GM19463 (cell line): ENCODE data around the gene INAFM2.

Experiments used
- ATAC-seq: cut with Tn5 transposase; IDR thresholded peaks from one replicate; pipeline ENCODE4 v1.9.1; 2021; ENCODE audit warnings: mild to moderate bottlenecking, moderate library complexity; ENCODE audit not compliant: unreplicated experiment

The INAFM2 gene

DNA sequence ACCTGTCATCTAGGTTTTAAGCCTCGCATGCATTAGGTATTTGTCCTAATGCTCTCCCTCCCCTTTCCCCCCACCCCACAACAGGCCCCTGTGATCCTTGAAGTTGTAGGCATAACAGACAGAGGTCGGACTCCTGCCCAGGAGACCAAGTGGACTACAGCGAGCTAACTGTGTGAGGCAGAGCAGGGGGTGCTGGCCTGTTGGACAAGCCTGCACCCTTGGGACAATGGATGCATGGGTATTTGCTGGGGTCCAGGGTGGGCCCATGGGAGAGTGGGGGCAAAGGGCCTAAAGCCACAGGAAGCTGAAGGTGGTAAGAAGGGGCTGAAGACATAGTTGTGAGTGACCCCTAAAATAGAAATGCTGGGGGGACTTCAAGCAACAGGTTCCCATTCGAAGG lies 18.2 kb upstream of the INAFM2 start:
- ATAC-seq, result no peak

DNA sequence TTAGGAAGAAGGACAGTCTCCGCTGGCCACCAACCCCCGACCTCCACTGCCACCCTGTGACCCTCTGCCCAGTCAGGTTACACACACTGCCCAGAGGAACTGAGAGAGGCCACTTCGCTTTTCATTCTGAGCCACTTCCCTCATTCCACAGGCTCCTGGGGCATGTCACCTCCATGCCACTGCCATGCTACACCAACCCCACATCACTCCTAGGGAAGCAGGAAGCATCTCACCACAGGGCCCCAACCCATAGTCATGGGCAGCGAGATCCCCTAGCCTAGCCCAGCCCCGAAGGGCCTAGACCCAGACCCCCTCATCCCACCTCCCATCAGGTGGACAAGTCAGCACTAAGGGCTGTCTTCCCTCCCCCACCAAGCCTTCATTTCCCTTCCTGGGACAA lies 17.1 kb upstream of the INAFM2 start:
- no peak for ATAC-seq

DNA sequence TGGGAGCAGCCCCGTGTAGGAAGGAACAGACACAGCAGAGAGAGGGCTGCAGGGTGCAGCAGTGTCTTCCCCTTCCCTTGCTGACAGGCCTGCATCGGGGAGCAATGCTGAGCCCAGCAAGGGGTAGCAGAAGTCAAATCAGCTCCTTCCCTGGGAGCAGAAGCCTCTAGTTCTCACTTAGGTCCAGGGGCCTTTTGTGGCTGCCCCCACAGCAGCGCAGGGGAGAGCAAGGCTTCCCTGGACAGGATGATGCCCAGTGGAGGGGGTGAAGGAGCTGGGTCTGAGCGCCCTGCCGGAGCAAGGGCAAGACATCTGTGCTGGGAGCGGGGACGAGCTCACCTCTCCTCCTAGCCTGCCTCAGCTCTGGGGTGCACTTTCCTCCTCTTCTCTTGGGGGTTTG lies 16.6 kb upstream of the INAFM2 start:
- ATAC-seq, result no peak

DNA sequence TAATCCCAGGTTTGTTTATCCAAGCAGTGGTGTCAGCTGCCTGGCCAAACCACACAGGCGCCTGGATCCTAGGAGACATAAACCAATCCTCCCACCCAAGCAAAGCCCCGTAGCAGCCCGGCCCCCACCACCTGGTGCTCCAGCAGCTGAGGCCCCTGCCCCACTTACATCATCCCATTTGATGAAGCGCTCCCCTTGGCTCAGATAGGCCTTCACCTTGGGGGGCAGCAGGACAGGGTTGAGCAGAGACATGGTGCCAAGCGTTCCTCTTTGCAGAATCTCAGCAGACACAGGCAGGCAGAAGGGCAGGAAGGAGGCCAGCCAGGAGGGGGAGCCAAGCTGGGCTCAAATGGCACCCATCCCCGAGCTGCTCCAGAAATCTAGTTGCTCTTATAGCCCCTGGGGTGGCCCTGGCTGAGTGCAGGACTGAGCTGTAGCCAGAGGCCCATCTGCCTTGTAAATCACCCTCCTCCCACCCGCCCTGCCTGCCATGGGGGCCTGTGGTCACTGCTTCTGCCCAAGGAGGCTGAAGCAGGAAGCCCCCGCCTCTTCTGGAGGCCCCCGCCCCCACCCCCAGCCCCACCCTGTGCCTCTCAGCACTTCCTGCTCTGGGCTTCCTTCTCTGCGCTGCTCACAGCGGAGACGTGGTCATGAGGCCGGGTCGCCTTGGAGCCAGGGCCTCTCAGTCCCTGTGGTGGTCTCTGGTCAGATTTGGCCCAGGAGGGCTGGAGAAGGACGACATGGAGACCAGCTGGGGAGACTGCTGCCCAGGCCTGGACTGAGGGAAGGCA lies 15.9 kb upstream of the INAFM2 start, which contains the start of gene PLCB2:
TSS of gene PLCB2 (minus strand) at position 515 of the 791 bp plus-strand sequence. CDS start at position 252, 263 bp downstream.
- ATAC-seq, result peak; percentile 51

DNA sequence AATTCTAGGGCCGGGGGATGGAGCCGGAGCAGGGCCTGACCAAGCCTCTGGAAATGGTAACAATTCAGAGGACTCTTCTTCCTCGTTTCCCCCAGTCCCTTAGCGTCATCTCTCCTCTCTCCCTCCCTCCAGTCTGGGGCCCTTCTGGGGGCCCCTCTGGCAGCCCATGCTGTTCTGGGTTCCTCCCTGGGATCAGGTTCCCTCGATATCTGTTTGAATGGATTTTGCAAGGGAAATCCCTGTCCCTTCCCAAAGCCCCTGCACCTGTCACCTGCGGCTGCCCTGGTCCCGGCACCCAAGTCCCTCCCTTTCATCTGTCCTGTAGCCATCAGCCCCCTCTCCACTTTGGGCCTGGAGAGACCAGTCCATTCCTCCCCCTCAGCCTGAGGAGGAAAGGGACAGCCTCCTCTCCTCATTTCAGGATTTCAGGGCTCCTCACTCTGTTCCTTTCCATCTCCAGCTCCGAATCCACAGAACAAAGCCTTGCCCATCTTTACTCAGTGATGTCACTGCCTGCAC lies 14.1 kb upstream of the INAFM2 start:
- ATAC-seq, result no peak

DNA sequence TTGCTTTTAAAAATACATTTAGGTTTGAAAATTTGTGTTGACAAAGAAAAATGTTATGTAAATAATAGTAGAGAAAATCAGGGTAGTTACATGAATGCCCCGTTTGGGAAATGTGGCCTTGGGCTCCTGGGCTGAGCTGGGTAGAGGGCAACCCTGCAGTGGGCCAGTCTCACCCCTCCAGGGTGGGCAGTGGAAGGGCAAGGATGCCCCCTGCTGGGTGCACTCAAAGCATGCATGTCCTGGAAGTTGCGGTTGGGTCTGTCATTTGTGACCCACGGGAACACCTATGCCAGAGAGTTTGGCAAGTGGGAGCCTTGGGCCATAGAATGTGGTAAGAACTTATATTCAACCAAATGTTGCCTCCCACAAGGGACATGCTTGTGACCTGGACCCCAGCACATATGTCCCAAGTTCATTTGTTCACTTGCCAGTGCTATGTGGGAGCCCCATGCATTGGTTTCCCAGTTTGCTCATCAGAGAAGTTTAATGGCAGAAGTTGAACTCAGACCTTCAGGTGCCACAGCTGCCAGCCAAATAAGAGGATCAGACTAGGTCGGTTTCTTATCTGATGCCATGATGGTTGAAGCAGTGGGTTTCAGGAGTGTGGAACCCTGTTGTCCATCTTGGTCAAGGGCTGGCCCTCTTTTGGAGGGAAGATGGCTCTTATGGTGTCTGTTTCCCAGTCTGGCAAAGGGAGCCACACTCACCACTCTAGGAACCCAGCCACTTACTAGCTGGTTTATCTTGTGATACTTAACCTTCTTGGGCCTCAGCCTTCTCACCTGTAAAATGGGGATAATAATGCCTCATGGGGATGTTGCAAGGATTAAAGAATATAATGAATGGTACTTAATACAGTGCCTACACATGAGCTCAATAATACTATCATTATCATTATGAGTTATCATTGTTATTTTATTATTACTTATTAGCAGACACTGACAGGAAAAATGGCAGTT lies 13.2 kb upstream of the INAFM2 start:
- no peak for ATAC-seq

DNA sequence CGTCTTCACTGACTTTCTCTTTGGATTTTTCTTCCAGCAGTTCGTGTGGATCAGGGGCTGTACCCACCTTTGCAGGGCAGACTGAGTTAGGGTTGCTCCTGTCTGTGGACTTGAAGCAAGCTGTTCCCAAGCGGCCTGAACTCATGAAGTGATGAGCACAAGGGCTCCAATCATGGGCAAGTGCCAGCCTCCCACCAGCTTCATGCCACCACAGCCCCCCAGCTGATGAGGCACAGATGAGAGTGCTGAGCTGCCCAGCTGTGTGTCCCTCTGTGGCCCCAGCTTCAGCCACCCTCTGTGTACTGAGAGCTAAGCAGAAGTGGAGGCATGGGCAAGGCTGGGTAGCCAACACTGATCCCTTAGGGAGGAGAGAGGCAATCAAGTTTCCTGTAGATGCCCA lies 12.5 kb upstream of the INAFM2 start:
- ATAC-seq, result no peak

DNA sequence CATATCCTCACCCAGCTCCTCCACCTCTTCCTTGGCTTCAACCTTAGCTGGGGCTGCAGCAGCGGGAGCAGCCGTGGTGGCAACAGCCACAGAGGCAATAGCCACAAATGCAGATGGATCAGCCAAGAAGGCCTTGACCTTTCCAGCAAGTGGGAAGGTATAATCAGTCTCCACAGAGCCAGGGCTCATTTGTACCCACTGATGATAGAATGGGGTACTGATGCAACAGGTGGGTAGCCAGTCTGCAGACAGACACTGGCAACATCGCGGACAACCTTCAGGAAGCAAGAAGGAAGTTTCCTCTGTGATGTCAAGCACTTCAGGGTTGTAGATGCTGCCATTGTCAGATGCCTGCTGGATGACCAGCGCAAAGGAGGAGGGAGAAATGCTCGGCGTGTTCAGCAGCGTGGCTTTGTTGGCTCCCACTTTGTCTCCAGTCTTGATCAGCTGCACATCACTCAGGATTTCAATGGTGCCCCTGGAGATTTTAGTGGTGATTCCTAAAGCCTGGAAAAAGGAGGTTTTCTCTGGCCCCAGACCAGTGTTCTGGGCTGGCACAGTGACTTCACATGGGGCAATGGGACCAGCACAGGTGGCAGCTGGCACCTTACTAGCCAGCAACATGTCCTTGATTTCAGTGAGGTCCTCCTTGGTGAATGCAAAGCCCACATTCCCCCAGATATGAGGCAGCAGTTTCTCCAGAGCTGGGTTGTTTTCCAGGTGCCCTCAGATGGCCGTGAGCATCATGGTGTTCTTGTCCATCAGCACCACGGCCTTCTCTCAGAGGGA lies 10.9 kb upstream of the INAFM2 start:
- ATAC-seq, result no peak

DNA sequence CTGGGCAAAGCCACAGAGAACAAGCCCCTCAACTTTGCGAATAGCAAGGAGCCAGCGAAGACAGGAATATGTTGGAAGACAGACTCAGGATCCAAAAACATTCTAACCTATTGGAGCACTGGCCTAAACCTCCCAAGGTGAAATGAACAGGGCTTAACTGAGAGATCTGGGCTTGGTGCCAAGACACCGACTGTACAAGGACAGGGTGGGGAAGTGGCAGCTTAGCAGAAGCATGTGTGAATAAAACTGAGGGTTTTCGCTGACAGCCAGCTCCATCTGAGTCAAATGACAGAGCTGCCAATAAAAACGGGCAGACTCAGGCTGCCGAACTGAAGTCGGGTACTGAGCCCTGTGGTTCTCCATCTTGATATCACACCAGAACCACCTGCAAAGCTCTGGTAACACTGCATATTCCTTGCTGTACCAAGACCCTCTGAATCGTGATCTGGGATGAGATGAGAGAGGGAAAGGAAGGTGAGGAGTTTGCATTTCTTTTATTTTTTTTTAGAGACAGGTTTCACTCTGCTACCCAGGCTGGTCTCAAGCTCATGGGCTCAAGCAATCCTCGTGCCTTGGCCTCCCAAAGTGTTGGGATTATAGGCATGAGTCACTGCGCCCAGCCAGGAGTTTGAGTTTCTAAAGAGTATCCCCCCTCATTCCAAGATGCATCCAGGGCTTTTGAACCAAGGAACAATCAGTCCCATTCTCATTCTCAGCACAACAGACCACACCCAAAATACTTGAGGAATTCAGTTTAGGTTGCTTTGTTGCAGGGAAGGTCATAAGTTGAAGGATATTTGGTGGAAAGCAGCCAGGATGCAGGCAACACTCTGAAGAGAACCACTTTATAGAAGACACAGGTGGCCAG lies 9.7 kb upstream of the INAFM2 start:
- no peak for ATAC-seq

DNA sequence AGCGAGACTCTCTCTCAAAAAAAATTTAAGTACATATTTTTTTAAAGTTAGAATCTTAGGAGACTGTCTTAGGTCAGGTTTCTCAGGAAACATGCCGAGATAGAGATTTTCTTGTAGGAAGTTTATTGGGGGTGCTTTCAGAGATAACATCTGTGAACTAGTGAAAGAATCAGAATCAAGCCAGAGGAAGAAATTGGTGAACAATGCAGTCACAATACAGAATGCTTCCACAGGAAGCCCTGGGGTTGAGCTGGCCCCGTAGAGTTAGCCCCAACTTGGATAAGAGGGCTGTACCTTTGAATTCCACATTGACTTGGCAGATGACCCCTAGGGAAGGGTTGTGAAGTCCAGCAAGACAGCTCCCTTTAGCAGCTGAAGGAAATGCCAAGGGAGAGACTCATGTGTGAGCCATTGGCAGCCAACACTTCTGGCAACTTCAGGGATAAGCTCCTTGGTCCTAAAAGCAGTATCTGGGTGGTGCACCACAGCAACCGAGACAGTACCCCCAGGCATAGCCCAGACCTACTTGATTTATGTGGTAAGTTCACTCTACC lies 8.7 kb upstream of the INAFM2 start:
- ATAC-seq, result no peak

DNA sequence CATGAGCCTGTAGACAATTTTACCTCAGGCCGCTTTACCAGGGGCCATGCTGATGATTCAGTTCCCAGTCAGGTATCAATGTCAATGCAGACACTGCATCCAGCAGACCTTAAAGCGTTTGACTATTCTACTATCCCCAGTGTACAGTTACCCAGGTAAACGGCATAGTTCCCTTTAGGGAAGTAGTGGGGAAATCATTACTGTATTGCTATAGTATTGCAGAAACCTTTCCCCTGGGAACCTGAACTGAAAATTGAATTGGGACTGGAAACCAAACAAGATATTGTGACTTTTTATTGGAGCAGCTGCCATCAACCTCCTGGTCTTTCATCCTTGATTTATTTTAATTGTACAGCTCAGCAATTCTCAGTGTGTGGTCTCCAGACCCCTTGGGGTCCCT lies 6.6 kb upstream of the INAFM2 start:
- ATAC-seq, result no peak

DNA sequence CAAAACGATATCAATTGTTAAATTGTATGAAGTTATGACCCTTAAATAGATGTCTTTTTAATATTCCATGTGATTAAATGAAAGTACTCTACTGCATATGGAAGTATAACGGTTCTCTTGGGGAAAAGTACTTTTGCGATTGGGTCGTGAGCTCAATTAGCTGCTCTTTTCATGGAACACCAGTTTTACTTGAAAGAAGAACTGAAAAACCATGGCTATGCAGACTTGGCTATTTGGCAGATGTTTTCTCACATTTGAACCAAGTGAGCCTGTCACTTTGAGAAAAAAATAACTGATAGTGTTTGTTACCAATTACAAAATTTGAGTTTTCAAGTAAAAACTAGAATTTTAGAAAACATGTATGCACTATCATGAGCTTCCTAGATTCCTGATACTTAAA lies 5.9 kb upstream of the INAFM2 start:
- ATAC-seq, result no peak

DNA sequence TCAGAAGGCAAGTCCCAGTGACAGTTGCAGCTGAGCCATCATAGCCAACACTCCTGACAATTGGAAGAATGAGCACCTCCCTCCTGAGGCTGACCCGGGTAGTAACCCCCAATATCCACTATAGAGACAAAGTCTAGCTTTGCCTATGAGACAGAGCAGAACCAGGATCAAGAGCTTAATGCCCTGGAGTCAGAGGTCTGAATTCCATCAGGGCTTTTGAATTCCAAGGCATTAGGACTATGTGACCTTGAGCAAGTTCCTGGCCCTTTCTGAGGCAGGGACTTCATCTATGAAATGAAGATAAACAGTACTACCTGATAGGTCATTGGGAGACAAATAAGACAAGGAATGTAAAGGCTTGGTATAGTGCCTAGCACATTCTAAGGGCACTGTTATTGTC lies 3.1 kb upstream of the INAFM2 start:
- ATAC-seq, result no peak

DNA sequence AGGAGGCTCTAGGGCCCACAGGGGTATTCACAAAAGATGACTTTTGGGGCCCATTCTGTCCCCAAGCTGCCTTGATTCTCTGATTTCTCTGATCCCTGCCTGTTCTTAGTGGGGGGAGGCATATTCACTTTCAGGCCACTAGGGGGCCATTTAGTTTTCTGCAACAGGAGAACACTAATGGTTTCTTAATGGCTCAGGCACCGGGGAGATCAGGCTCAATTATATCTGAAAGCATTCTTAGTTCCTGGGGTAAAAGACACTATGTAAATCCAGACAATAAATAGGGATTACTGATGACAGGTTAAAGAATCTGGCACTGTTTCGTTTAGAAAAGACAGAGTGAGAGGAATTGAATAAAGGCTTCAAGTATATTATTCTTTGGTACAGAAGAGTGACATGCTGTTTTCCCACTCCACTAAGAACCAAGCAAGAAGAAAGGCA lies 2.5 kb upstream of the INAFM2 start:
- no peak for ATAC-seq

DNA sequence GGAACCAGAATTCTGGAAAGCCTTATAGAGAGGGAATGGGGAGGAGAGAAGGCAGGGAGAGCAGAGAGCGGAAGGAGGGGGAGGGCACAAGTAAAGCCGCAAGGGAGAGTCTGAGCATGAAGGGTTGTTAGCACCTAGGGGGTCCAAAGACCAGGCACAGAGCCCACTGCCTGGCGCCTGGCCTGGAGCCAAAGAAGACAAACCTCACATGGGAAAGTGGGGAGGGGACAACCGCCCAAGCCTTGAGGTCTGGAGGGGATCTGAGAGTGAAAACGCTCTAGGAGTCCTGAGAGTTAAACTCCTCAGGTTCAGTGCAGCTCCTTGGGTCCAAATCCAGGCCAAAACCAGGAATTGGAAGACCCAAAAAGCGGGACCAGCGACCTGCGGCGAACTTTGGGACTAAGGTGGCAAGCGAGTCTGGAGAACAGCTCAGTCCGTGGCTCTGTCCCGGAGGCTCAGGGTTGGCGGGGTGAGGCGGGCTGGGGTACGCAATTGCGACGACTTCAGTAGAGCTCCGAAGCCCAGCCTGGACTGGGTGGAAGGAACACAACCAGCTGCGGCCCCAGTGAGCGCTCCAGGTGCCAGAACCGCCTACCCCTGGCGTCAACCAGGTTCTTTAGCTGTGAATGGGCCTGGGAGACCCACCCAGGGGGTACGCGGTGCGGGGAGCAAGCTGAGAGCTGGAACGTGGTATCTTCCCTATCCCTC lies 807 bp upstream of the INAFM2 start:
- no peak for ATAC-seq

DNA sequence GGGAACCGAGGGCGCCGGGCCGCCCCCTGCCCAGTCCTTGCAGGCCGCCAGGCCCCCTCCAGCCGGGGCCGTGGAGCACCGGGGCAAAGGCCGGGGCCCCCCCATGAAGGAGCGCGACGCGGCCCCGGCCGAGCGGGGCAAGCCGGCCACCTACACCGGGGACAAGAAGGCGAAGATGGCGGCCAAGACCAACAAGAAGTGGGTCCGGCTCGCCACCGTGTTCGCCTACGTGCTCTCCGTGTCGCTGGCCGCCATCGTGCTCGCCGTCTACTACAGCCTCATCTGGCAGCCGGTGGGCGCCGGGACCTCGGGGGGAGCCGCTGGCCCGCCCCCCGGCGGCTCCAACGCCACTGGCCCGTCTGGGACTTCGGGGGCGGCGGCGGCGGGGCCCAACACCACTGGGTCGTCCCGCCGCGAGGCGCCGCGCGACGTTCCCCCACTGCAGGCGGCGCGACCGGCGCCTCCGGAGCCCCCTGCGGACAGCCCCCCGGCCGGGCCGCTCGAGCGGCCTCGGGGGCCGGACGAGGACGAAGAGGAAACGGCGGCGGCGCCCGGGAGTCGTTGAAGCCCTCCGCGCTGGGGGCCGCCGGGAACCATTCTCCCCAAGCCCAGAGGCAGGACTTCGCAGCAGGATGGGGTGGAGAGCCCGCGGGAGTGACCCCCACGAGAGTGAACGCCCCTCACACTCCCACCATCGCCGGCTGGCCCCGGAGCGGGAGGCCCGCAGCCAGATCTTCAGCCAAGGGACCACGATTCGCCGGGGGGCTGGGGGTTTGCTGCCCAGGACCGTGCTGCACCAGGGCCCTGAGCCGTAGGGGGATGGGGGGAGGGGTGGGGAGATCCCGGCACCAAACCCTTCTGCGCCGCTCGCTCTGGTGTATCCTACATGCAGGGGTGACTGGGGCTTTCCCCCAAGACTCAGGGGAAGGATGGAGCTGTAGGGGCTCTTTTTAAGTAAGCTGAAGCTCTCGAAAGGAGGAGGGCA lies 753 bp downstream of the INAFM2 start:
- ATAC-seq, result peak; percentile 3

DNA sequence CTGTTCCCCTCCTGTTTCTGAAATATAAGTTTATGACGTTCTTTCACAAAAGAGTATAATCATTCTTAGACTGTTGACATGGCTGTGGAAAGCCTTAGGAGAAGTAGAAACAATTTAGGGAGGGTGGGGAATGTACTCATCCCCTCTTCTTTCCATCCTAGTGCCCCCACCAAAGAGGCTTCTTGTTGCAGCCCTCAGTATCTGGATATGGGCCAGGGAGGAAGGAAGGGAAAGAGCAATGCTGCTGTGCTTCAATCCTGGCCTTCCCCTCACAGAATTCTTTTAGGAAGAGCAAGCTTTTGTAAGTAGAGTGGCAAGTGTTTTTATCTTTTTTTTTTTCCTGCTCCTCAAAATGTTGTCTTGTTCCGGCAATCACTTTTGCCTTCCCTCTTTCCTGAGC lies 1.7 kb downstream of the INAFM2 start:
- ATAC-seq, result no peak

DNA sequence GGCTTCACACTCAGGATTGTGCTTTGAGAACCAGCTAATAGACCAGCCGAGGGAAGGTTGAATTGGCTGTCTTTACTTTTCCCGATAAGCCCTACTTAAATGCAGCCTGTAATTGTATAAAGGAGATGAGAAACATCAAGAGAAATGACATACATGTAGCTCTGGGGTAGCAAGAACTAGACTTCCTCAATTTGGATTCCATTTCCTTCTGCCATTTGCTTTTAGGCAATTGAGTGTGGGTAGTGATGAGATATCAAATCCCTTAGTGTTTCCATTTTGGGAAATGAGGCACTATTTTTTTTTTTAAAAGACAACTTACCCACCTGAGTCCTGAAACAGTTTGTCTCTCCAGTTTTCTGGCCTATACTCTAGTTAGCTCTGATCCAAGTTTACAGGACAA lies 2.2 kb downstream of the INAFM2 start:
- ATAC-seq, result no peak
